Iris pigment epithelial cell (primary cell): ENCODE data around the gene CHEK2.
A peak's percentile ranks its signal among the peaks of the same experiment; 100 is the strongest.
"Not testable (repeated sequence)": the region's sequence is repeated elsewhere in the genome, so short reads cannot be mapped to it uniquely, and the experiment has no call there.

Source experiments
- DNase-seq: peaks from one replicate; pipeline ENCODE4 v3.0.0-alpha.2; 2011; ENCODE audit warnings: low read depth

CHEK2 gene

GRCh38 chr22:28741785-28742561, at the start of gene CHEK2, which contains the start of gene HSCB:
TSS of gene CHEK2 (minus strand) at chr22:28741820. CDS start at chr22:28734721, 7,099 bp downstream.
TSS of gene HSCB (plus strand) at chr22:28742039. CDS start at chr22:28742096, 57 bp downstream.
- peak; percentile 99 for DNase-seq

- DNase-seq: no peak
Observed at GRCh38 chr22:28791124-28791523, 49.5 kb upstream of the CHEK2 start.

- DNase-seq: no peak
Observed at GRCh38 chr22:28788601-28789000, 47.0 kb upstream of the CHEK2 start.

DNA sequence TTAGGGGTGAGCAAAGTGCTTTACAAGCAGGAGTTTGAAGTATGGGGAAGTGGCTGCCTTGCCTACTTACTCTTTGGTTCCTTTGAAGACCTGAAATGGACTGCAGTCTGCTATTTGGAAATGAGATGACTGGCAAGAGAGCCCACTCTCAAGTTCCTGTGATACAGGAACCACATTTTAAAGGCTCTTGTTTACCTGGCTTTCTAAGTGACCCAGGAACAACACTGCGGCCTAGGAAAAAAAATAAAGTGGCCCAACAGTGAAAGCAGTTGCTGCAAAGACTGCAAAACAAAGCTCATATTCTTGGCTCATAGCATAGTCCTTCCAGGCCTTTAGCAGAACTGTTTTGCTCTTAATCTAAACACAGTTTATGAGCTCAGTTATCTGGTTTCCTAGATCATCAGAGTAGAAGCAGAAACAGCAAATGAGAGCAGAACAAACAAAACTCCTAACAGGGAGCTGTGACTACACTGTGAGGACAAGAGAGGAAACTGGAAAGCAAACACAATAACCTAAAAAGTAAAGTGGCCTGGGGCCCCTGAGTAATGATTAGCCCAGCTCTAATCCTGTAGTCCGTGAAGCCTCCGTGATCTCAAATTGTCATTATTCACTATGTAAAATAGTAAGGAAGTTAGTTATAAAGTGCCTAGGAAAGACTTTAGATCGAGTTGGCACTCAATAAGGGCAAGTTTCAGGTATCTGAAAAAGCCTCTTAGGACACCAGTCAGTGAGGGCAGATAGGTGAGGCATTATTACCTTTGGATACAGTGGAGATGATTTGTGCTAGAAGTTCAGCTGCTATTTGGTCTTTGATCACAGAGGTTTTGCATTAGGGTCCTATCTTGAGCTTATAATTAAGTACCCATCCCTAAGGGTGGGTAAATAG, 42.4 kb upstream of the CHEK2 start:
- no peak for DNase-seq

- no peak for DNase-seq
Observed at GRCh38 chr22:28780296-28780695, 38.7 kb upstream of the CHEK2 start.

- no peak for DNase-seq
Observed at GRCh38 chr22:28779833-28780232, 38.2 kb upstream of the CHEK2 start.

- no peak for DNase-seq
Observed at GRCh38 chr22:28774378-28774777, 32.8 kb upstream of the CHEK2 start.

DNA sequence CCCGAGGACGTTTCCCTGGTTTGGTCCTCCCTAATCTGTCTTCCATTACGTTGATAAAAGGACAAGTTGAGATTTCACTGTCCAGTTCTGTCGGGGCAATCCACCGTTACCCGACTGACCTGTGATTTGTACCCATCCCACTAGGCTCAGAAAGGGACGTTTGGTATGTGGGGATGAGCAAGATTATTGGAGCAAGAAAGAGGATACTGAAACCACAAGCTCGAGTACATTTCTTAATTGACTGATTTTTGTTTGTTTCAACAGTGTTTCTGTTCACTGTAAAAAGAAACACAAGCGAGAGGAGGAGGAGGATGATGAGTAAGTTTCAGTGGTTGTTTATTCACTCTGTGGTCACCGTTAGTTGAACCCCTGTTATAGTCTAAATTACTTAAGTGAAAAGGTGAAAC, 31.8 kb upstream of the CHEK2 start:
- DNase-seq: peak; percentile 76

GRCh38 chr22:28772633-28773460, 31.2 kb upstream of the CHEK2 start, which contains the start of gene CCDC117:
TSS of gene CCDC117 (plus strand) at chr22:28772695. CDS start at chr22:28772850, 155 bp downstream.
- peak; percentile 97 for DNase-seq

DNA sequence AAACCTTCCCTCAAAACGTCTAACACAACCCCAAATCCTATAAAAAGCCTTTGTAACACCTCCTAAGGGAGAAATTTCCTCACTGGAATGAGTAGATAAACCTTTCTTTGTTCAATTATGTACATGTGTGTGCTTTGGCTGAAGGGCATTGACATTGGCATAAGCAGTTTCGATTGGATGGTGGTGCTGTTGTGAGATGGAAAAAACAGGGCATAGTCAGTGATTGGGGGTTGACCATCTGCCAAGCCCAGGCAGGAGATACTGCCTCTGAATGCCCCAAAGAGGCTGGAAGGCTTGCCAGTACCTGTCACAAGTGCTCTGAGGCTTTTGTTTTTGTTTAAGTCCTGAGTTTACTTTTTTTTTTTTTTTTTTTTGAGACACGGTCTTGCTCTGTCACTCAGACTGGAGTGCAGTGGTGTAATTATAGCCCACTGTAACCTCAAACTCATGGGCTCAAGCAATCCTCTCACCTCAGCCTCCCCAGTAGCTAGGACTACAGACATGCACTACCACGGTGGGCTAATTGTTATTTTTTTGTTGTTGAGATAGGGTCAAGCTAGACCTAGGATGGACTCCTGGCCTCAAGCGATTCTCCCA, 29.7 kb upstream of the CHEK2 start:
- DNase-seq: no peak

GRCh38 chr22:28769394-28770085, 27.9 kb upstream of the CHEK2 start:
- peak; percentile 39 for DNase-seq

DNA sequence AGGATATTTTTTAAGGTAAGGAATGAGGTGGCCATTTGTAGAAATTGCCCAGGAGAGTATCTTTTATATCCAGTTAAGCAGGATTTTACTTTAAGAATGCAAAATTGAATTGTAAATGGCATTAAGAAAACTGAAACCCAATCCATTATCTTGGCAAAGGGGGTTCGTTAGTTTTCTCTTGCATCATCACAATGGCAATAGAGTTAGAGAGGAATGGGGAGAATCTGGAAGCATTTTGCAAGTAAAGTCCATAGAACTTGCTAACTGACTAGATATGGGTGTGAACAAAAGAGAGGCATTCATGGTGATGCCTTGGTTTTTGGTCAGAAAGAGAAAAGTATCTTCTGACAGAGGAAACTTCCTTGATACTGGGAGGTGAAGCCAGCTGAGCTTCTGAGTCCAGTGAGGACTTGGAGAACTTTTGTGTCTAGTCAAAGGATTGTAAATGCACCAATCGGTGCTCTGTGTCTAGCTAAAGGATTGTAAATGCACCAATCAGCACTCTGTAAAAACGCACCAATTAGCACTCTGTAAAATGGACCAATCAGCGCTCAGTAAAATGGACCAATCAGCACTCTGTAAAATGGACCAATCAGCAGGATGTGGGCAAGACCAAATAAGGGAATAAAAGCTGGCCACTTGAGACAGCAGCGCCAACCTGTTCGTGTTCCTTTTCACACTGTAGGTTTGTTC, 27.2 kb upstream of the CHEK2 start:
- no peak for DNase-seq

DNA sequence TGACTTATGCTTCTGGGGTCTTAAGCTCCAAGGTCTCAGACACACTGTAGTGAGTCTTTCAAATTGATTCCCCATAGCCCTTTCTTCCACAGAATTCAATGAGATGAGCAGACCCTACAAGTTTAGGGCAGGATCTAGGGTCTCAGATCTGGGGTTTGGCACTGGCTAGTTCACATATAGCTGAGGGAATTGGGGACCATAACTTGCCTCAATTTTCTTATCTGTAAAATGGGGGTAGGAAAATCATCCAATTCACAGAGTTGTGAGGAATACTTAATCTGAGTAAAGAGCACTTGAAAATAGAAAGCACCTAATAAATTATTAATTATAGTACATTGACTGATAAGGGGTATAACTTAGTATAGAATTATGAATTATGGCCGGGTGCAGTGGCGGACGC, 25.0 kb upstream of the CHEK2 start:
- DNase-seq: no peak

DNA sequence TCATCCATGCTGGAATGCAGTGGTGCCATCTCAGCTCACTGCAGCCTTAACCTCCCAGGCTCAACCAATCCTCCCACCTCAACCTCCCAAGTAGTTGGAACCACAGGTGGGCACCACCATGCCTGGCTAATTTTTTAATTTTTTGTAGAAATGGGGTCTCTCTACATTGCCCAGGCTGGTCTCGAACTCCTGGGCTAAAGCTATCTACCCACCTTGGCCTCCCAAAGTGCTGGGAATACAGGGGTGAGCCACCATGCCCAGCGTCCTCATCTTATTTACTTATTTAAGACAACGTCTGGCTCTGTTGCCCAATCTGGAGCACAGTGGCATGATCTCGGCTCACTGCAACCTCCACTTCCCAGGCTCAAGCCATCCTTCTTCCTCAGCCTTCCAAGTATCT, 20.4 kb upstream of the CHEK2 start:
- not testable (repeated sequence) for DNase-seq

DNA sequence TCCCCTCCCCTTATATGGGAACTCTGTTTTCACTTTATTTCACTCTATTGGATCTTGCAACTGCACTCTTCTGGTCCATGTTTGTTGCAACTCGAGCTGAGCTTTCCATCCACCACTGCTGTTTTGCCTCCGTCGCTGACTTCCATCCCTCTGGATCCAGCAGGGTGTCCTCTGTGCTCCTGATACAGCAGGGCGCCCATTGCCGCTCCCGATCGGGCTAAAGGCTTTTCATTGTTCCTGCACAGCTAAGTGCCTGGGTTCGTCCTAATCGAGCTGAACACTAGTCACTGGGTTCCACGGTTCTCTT, 19.8 kb upstream of the CHEK2 start:
- DNase-seq: no peak

DNA sequence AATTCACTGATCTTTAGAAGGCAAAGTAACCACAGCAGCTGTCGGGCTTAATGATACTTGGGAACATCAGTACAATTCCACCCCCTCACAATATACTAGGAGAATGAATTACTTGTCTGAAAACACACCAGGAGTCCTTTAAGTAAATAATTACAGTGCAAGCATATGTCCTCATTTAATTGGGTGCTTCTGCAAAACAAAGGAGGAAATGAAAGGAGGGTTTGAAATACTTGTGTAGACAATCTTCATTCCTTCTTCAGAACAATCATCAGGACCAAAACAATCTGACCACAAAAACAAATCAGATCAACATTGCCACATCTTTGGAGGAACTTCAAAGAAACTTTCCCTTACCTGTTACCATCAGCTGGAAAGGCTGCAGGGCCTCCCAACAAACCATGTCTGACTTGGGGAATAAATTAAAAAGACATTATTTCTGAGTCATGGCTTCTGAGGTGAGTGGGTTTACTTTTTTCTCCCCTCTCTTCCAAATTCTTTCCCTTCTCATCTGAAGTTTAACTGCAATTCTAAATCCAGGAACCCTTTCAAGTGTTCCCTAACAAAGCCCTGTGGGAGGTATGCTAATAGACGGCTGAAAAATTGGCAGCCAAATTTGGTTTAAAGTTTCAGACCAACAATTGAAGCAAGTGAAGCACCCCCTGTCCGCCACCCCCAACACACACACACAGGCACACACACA, 18.4 kb upstream of the CHEK2 start:
- no peak for DNase-seq

DNA sequence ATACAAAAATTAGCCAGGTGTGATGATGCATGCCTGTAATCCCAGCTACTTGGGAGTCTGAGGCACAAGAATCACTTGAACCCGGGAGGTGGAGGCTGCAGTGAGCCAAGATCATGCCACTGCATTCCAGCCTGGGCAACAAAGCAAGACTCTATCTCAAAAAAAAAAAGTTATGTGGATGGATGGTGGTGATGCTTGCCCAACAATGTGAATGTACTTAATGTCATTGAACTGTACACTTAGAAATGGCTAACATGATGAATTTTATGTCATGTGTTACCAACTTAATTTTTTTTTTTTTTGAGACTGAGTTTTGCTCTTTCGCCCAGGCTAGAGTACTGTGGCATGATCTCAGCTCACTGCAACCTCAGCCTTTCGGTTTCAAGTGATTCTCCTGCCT, 12.9 kb upstream of the CHEK2 start:
- not testable (repeated sequence) for DNase-seq

DNA sequence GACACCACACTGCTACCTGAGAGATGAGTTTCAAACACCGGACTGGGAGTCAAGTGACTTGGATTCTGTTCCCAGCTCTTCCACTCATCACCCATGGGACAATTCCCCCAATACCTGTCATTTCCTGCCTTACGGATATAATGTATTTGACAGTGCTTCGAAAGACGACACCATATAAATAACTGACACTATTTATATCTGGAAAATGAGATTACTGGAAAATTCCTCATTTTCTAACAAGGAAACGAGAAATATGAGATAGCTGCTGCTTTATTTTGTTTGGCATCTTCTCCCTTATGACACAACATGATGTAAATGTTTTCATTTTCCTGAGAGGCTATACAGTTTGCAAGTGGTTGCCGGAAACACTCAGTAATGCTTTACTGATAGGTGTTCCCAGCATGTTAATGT, 8.9 kb upstream of the CHEK2 start:
- DNase-seq: peak; percentile 92

DNA sequence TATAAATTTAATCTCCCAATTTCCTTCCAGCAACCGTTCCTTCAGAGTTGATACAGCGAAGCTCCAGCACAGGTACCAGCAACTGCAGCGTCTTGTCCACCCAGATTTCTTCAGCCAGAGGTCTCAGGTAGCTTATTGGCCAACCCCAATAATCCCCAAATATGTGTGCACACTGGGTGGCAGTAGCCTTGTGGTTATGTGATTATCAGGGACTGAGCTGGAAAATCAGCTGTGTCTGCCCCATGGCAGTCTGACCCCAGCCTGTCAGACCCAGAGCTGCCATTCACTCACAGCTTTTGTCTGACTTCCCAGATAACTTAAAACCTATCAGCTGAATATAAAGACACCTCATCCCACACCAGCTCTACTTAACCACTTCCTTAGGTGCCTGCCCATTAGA, 2.2 kb upstream of the CHEK2 start:
- DNase-seq: no peak

- no peak for DNase-seq
Observed at GRCh38 chr22:28742562-28742962, 942 bp upstream of the CHEK2 start.
